NCI-H2196 treated with DMSO at 0.1 percent for 48 hours (cell line): ENCODE measurements around the gene HSDL1.

Source experiments
- DNase-seq: peaks from one replicate; lab custom pipeline; 2025; ENCODE audit not compliant: unreplicated experiment; lab: John Stamatoyannopoulos, UW

Gene HSDL1

DNA sequence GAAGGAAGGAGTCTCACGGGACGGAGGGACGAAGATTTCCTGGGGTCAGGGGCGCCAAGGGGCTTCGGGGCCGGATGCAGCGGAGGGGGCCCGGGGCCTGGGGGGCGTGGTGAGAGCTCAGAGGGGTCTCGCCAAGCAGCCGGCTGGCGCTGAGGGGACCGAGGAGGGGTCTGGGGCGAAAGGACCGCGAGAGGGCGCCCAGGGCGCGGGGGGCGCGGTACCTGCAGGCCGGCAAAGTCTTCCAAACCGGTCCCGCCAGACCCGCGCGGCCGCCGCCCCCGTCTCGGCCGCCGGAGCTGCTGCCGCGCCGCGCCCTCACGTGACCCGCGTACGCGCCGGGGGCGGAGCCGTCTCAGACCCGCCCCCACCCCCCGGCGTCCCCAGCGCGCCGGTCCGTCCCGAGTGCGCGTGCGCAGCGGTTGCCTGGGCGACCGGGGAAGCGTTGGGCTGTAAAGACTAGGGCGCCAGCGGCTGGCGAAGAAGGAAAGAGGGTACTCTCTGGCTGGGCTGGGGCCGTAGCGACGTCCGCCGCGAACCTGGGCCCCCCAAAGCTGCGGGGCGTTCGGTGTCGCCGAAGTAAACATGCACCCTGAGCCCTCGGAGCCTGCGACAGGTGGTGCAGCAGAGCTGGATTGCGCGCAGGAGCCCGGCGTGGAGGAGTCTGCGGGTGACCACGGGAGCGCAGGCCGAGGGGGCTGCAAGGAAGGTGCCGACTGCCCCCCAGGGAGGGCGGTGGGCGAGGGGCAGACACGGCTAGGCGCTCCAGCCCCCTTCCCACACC is at the start of gene HSDL1, which contains the start of gene DNAAF1:
HSDL1 (minus strand) TSS at position 319 of the 781 bp plus-strand sequence. CDS start 13,856 bp downstream, outside the sequence.
DNAAF1 (plus strand) TSS at position 450 of the 781 bp plus-strand sequence; CDS start at position 583, 133 bp downstream.
- DNase-seq = peak; percentile 9

DNA sequence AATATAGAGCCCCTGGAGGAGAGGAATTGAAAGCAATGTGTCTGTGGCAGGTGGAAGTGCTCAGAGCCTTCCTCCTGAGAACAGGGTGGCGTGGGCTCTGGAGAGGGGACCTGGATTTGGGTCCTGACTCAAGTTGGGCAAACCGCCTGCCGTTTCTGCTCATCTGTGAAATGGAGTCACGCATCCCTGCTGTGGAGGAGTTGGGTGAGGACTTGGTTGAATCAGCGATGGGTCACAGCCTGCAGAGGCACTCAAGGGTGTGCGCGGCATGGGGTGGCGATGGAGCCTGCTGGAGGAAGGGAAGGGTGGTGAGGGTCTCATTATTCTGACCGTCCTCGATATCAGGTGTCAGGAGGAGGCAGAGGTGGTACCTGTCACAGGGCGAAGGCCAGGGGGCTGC is 49.0 kb upstream of the HSDL1 start:
- DNase-seq = no peak

DNA sequence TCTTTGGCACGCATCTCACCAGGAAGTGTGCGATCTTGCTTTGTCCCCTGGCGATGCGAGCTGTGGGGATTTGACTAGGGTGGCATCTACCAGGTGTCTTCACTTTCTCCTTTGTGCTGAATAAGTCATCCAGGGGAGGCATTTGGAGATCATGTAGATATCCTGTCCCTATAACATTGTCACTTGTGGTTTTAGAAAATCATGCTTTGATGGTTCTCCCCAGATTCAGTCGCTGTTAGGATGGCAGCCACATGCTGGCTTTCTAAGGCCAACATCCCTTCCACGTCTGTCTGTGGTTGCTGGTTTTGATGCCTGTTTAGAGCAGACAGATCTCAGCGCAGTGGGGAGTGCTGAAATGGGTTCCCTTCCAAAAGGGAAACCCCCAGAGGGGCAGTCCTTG is 48.5 kb upstream of the HSDL1 start:
- no peak for DNase-seq

DNA sequence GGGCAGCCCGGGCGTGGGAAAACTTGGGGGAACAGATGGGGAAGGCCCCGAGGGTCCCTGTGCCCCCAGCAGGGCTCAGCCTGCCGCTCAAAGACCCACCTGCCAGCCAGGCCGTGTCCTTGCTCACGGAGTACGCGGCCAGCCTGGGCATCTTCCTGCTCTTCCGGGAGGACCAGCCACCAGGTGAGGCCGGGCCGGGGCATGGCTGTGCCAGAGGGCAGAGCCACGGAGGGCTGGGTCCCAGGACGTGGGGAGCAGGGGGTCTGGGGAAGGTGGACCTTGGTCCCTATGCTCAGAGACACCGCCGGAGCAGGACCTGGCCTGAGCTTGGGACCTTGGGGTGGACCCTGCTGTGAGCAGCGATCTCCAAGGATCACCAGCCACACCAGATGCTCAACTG is 46.5 kb upstream of the HSDL1 start:
- no peak for DNase-seq

DNA sequence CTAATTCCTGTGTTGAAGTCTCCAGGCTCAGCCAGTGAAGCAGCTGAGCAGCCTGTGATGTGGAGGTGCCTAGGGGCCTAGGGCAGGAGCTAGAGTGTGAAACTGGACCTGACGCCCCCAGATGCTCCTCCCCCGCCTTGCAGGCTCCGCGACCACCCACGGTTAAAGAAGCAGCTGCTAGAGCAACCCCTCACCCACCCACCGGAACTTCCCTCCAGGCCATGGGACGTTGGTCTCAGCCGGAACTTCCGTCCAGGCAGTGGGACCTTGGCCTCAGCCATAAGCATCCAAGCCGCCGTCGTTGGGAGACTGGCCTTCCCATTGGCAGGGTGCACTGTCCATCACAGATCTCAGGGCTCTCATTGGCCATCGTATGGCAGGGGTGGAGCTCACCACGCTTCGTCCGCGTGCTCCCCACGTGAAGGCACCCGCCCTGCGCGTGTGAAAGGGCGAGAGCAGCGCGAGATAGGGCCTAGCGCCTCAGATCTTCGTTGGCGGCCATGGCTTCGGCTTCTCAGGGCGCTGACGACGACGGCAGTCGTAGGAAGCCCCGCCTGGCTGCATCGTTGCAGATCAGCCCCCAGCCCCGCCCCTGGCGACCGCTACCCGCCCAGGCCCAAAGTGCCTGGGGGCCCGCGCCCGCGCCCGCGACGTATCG is 45.9 kb upstream of the HSDL1 start, which contains the start of gene ADAD2:
ADAD2 (plus strand) TSS at position 427 of the 658 bp plus-strand sequence; CDS start at position 501, 74 bp downstream.
- DNase-seq = no peak

DNA sequence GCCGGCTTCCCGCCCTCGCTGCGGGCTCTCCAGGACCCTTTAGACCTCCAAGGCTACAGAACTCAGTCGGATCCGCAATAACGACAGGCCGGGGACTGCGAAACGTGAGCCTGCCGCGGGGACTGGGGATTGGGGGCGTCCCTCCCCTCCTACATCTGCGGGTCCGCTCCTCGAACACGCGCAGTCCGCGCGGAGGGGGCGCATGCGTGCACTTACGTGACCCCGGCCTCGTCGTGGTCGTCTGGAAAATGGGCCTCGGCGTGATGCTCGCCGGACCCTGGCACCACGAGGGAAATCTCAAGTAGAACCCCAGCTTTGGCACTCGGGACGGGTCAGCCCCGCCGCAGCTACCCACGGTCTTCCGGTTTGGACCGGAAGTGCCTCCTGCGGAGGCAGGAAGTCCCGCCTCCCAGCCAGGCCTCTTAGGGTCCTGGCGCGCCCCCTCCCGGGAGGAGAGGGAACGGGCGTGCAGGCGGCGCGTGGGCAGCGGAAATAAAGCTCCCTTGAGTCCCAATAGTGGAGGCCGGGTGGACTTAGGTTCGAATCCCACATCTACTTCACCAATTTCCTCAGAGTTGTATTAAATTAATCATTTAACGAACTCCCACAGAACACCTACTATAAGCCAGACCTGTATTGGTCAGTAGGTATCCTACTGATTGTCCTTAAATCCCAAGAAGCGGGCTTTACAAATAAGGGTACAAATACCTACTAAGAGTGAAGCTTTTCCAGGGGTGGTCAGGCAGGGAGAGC is 41.9 kb upstream of the HSDL1 start, which contains the start of gene TAF1C:
TAF1C (minus strand) TSS at position 373 of the 753 bp plus-strand sequence. CDS start 2,069 bp downstream, outside the sequence.
- DNase-seq = peak; percentile 44

DNA sequence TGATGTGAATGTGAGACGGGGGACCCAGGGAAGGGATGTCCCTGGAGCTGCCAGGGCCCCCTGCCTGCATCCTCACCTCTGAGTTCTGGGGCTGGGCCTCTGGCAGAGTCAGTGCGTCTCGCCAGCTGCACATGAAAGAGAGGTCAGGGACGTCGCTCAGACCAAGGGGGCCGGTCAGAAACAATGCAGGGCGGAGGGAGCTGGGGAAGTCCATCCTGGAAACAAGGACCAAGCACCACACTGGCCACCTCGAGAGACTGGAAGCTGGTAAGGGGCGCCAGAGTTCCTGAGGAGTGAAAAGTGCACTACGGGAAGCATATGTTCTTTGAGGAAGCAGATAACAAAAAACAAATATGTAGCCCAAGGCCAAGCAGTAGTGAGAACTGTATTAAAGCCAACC is 39.8 kb upstream of the HSDL1 start:
- no peak for DNase-seq

DNA sequence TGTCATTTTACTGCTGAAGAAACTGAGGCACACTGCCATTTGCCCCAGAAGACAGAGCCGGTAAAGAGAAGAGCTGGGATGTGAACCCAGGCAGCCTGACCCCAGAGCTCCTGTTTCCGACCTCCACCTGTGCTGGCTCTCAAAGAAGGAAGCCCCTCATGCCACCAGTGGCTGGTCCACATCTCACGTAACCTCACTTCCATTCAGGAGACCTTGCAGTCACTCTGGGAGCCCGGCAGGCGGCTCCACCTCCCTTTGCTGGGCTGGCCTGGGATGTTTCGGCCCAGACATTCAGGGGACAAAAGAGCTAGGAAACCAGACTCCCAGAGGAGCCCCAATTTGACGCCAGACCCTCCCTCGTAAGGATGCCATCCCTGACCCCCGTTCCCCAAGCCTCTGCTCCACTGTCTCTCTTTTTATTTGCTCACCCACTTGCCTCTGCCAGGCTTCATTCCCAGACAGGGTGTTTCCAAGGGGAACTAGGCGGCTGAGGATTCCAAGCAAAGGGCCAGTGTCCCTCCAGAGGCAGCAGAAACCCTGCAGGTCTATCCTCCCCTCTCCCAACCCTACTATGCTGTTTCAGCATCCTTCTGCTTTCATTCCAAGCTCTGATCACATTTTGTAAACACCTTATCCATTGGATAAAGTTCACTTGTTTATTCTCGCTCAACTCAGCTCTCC is 39.1 kb upstream of the HSDL1 start:
- DNase-seq = no peak

DNA sequence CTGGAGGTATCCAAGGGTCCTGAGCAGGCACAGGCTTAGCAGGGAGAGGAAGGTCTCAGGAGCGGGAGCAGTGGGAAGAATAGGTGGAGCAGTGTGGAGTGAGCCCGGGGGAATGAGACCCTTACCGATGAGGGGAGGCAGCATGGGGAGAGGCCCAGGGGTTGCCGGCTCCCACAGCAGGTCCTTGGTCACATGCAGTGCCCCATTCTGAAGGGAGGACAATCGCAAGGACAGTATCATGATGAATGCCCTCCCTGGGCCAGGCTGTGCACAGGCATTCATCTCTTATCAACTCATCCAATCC is 38.5 kb upstream of the HSDL1 start:
- no peak for DNase-seq

DNA sequence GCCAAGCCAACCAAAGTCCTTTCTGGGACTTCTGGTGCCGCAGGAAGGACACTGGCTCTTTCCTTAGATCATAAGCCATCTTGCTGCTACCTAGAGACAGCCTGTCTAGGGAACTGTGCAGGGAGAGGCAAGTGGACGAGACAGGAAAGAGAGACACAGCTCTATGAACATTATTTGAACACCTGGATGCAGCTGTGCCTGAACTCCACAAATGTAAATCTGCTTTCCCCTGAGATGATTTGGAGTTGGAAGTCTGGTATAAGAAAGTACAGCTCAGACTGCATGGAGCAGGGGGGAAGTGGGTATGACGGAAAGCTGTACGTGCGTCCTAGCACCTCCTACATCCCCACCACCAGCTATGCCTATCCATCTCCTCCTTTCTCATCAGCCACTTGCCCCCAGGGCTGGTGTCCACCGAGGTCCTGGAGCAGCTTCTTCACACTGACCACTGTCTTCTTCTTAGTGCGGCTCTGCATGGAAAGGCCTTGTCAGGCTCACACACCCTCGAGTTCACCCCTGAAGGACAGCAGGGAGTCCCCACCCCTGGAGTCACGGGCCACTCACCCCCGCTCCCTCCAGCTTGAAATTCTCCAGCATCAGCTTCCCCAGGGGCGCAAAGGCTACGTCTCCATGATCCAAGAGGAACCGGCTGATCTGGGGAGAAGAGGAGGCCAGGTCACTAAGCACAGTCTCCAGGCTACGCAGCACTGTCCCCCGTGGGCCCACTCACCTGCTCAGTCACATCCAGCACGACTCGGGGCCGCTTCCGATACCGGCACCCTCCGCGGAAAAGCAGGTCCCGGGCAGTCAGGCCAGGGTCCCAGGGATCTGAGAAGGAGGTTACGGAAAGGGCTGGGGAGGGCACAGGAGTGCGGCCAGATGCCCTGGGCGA is 37.9 kb upstream of the HSDL1 start:
- no peak for DNase-seq

DNA sequence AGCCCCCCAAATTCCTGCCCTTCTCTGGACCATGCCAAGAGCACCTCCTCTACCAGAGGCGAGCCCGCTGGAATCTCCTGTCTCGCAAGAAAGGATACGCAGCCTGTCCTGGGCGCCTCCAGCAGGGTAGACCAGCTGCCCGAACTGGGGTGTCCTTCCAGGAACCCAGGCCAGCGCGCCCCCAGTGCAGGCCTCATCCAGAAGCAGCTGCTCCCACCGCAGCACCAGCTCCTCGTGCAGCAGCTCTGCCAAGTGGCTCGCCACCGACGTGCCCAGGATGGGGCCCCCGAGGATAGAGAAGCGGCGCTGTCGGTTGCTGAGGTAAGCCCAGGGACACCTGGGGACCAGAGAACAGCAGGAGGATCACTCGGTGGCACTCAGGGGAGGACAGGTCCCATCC is 37.1 kb upstream of the HSDL1 start:
- no peak for DNase-seq

DNA sequence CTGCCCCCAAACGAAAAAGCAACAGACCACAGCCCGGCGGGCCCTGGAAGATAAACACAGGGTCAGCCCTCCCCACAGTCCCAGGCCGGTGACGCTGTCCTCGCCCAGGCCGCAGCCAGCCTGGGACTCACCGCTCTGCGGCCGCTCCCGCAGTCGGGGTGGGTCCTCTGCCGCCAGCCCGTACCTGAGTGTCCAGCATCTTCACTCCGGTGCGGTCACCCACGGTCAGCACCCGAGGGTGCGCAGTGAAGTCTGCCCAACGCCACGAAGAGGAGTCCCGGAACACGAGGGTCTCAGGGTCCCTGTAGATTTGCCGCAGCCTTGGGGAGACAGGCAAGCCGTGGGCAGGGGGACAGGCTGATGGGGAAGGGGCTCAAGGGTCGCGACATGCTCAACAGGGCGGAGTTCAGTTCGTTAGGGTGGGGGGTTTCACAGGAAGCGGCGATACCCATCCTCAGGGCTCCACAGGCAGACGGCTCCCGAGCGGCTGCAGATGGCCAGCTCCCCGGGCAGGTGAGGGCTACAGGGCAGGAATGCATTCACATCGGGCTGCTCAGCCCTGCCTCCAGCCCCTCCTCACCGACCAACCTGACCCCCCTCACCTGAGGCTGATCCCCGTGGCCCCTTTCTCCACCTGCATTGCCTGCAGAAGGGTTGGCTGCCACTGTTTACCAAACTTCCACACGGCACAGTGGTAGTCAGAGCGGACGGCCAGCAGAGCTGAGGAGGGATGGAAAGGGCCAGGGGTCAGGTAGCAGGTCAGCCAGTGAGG is 36.4 kb upstream of the HSDL1 start:
- no peak for DNase-seq

DNA sequence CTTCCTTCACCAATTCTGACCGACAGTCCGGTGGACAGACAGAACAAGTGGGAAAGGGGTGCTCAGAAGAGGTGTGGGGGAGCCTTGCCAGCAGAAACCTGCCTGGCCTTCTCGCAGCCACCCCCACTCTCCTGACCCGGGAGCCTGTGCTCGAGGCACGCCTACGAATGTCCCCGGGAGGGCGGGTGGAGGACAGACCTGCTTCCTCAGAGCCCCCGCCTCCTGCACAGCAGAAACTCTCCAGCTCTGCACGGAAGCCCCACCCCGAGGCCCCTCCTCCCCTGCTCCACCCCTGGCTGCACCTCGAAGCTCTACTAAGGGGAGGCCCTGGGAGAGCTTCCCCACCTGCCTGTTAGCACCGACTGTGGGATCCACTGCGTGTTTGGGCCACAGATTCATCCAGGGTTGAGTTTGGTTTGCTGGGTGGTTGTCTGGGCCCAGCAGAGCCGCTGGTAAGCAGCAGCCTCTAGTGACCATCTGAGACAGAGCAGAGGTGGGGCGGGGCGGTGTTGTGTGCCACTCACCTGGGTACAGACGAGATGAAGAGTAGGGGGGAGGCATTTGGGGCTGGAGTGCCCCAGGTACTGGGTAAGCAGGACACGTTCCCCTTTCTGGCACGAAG is 35.7 kb upstream of the HSDL1 start:
- DNase-seq = no peak

DNA sequence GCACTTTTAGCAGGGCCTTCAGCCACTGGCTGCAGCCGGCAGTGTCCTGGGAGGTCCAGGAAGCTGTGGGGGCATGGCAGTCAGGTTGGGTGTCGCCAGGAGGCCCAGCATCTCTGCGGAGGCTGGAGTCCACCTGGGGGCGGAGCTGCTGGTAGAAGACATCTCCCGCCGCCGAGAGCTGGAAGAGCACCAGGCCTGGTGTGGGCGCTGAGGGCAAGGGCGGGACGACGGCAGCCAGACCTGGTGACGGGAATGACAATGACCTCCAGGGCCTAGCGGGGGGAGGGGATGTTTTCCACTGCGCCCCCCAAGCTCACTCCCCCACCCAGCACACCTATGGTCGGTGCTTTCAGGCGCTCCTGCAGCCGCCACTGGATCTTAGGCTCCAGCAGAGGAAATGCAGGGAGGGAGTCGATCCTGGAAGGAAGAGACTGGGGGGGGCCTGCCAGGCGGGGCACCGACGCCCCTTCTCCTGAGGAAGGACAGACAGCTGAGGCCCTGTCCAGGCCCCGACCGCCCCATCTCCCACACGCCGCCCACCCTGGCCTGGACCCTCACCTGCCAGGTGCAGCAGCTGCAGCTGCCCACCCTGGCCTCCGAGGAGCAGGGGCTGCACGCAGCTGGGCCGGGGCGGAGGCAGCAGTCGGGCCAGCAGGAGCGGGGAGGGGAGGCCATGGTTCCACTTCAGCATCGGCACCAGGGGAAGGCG is 34.8 kb upstream of the HSDL1 start:
- DNase-seq = no peak

DNA sequence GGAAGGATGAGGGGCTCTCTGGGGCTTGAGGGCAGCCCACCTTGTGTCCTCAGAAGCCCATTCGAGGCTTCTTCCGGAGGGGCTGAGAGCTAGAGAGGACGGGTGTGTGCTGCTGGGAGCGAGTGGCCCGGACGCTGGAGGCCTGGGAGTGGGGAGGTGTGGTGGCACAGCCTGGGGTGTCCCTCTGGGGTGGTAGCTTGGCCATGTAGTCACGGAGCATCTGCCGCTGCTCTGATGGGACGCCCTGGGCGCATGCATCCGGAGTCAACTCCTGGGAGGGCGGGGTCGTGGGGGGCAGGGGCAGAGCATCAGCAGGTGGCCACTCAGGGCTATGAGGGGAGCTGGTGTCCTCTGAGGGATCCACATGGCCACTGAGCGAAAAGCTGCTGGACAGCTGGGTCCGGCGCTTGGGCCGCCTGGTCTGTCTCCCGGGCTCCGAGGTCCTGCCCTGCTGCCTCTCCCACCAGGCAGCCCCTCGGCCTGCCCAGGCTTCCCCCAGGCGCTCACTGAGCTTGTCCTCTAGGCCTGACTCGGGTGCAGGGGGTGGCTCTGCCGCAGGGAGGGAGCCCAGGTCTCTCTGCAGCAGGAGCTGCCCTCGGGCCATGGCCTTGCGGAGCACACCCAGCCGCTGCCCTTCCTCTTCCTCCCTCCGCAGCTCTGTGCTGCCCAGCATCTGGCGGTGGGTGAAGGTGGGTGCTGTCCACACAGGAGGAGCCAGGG is 34.1 kb upstream of the HSDL1 start:
- no peak for DNase-seq

DNA sequence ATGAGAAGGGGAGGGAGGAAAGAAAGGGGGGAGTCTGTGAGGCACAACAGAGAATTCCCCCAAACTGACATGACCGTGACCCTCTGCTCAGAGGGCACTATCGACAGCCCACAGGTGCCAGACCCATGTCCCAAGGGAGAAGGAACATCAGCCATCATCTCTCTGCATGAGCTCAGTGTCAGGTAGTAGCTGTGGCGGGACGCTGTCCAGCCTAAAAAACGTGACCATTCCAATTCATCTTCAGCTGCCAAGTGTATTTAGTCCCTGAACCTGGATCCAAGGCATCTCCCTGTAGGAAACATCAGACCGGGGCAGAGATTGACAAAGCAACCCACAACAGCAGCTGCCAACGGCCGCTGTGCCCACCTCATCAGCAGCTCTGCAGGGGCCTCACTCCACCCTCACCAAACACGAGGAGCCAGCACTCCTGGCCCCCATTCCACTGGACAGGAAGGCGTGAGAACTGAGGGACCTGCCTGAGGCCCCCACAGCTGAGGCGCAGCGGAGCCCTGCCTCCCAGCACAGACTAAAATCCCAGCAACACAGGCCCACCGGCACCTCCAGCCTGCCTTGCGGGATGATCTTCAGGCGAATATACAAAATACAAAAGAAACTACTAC is 33.3 kb upstream of the HSDL1 start:
- DNase-seq = no peak

DNA sequence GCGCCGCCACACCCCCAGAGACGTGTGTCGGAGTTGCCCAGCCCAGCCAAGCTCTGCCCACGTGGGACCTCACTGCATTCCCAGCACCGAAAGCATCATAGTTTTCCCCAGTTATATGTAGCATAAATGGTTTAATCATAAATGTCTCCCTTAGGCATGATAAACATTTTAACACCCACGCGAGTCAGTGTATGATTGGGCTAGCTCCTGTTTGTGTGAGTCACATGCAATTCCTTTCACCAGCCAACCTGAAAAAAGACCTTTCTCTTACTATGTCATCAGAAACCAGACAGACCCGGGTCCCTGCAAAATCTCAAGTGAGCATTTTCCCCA is 32.7 kb upstream of the HSDL1 start:
- no peak for DNase-seq
